ENCODE results near the gene RALGPS1.

- no peak for TF ChIP-seq CTCF (IDR thresholded peaks at IDR 0.05)
- no peak for TF ChIP-seq NR1H2 (CRISPR knock-in tag; IDR thresholded peaks at IDR 0.05)
- TF ChIP-seq NFYB (CRISPR knock-in tag; conservative IDR thresholded peaks at IDR 0.05; ENCODE audit: low read depth): no peak
- TF ChIP-seq CREM (CRISPR knock-in tag; IDR thresholded peaks at IDR 0.05): no peak
- no peak for TF ChIP-seq ATF3 (CRISPR knock-in tag; conservative IDR thresholded peaks at IDR 0.05)
- TF ChIP-seq FOXP1 (CRISPR knock-in tag; IDR thresholded peaks at IDR 0.05; ENCODE audit: borderline replicate concordance): no peak
These were observed 230.3 kb downstream of the RALGPS1 start for GRCh38 chr9:127144670-127145445.
